Left lung (tissue), 10 donors: ENCODE measurements around the gene GPC3. TPM values are rescaled to one million over a fixed set of nuclear protein-coding genes. Genes with fewer than 3 reads are reported as not detected.
A peak's percentile ranks its signal among the peaks of the same experiment; 100 is the strongest.

Source experiments
- ATAC-seq: fragments of 200-7000 bp; cut with Tn5 transposase; one replicate; pipeline ENCODE4 v1.9.1; 2020; ENCODE audit warnings: moderate library complexity
- DNase-seq, 4 donors: peaks; one replicate each; pipeline ENCODE4 v3.0.0-alpha.2; 2013 to 2020
- H3K27ac ChIP-seq, 2 donors: fragments of 200-600 bp; sonication (generic) in 1 of 2; one replicate each; pipeline versions ENCODE4 v1.5.0 to v1.8.0; 2020 to 2021
- H3K27me3 ChIP-seq, 2 donors: fragments of 200-600 bp; sonication (generic) in 1 of 2; one replicate each; pipeline versions ENCODE4 v1.5.0 to v1.8.0; 2020 to 2021
- H3K36me3 ChIP-seq, 2 donors: fragments of 200-600 bp; sonication (generic) in 1 of 2; one replicate each; pipeline versions ENCODE4 v1.5.0 to v1.8.0; 2020 to 2021
- H3K4me1 ChIP-seq, 2 donors: fragments of 200-600 bp; one replicate each; pipeline ENCODE4 v1.8.0; 2021
- H3K4me3 ChIP-seq, 2 donors: fragments of 200-600 bp; sonication (generic) in 1 of 2; one replicate each; pipeline versions ENCODE4 v1.5.0 to v1.8.0; 2020 to 2021; ENCODE audit warnings: mild to moderate bottlenecking in 1 of 2
- H3K9me3 ChIP-seq, 2 donors: fragments of 200-600 bp; sonication (generic) in 1 of 2; one replicate each; pipeline versions ENCODE4 v1.5.0 to v1.8.0; 2020 to 2021
- CTCF ChIP-seq, 2 donors: fragments of 200-600 bp; sonication (generic) in 1 of 2; IDR thresholded peaks; one replicate each; pipeline versions ENCODE4 v1.5.0 to v1.8.0; 2021; ENCODE audit warnings: antibody characterized with exemption in 2 of 2
- intact Hi-C, 2 donors: fragments of 100-400 bp; cut with DNase I; formaldehyde crosslinking; loops; one replicate each; pipeline versions ENCODE4 v1.11.2 to v1.14.2; 2022
- polyA plus RNA-seq, 6 donors: library from polyadenylated mRNA; unstranded; fragments of 120-200 nt; gene quantifications; one replicate each; pipeline ENCODE4 v1.2.1, GENCODE V29; 2013; ENCODE audit not compliant: insufficient read length in 6 of 6
- total RNA-seq, 2 donors: library from RNA; stranded (reverse); fragmentation: NEBNext Ultra II Directional; extraction: Animal tissue kit (Norgen Biotek cat#: 25700); gene quantifications; one replicate each; pipeline ENCODE4 v1.2.1, GENCODE V29; 2021
- donor health status: DM: no; HTN: yes; CAD: no.
- donor health status: DM: no; HTN: no; CAD: no.

Gene GPC3
- total and polyA plus RNA-seq, 8 donors: 42.1 to 581 (median 448) TPM

- H3K4me1 ChIP-seq: peaks cover 0 to 4% of the 10 kb centered on the region in 2 donors
- H3K4me3 ChIP-seq: no peak overlapping the region
- intact Hi-C loops: no loop called here
- no peak for TF ChIP-seq CTCF (IDR thresholded peaks at IDR 0.05)
- ATAC-seq: peak; percentile 66
- no peaks in the 10 kb centered on the region for H3K36me3 ChIP-seq
- peak in 2 of 4 donors; percentile 21 to 36 for DNase-seq
- no peaks in the 10 kb centered on the region for H3K9me3 ChIP-seq
- H3K27me3 ChIP-seq: no peaks in the 10 kb centered on the region
- H3K27ac ChIP-seq: peak overlapping the region; percentile 26 to 53
These were observed 310.5 kb downstream of the GPC3 start for GRCh38 chrX:133674726-133675470.

GRCh38 chrX:133670383-133670782, 315.0 kb downstream of the GPC3 start:
- intact Hi-C loops: no loop called here
- peak; percentile 55 to 58 for TF ChIP-seq CTCF (IDR thresholded peaks at IDR 0.05)
- Histone ChIP-seq H3K4me1 (no peaks in the 10 kb centered on the region), H3K36me3 (no peaks in the 10 kb centered on the region), H3K4me3 (no peak overlapping the region), H3K27ac (no peak overlapping the region), H3K9me3 (no peaks in the 10 kb centered on the region), H3K27me3 (no peaks in the 10 kb centered on the region)
- DNase-seq (peak in 2 of 4 donors; percentile 37 to 59), ATAC-seq (peak; percentile 82)

GRCh38 chrX:133669214-133669613, 316.2 kb downstream of the GPC3 start:
- H3K27ac ChIP-seq: no peak overlapping the region
- DNase-seq (no peak), ATAC-seq (no peak)
- TF ChIP-seq CTCF (IDR thresholded peaks at IDR 0.05): no peak
- intact Hi-C loops: no loop called here
- H3K4me1 ChIP-seq: no peaks in the 10 kb centered on the region
- no peak overlapping the region for H3K4me3 ChIP-seq
- H3K9me3 ChIP-seq: no peaks in the 10 kb centered on the region
- H3K36me3 ChIP-seq: no peaks in the 10 kb centered on the region
- no peaks in the 10 kb centered on the region for H3K27me3 ChIP-seq

GRCh38 chrX:133668225-133668931, 317.0 kb downstream of the GPC3 start:
- no peaks in the 10 kb centered on the region for H3K36me3 ChIP-seq
- intact Hi-C loops: no loop called here

More at GRCh38 chrX:133668225-133668931, 317.0 kb downstream of the GPC3 start:
- no peak for DNase-seq
- no peak for TF ChIP-seq CTCF (IDR thresholded peaks at IDR 0.05)
- ATAC-seq: peak; percentile 56
- H3K27me3 ChIP-seq: no peaks in the 10 kb centered on the region
- no peaks in the 10 kb centered on the region for H3K9me3 ChIP-seq
- no peaks in the 10 kb centered on the region for H3K4me1 ChIP-seq
- no peak overlapping the region for H3K27ac ChIP-seq
- H3K4me3 ChIP-seq: no peak overlapping the region
